Hepatocyte (in vitro differentiated cells): ENCODE measurements around the gene PSMG4. TPM values are rescaled to one million over a fixed set of nuclear protein-coding genes. Genes with fewer than 3 reads are reported as not detected.

Source experiments
- DNase-seq: peaks from one replicate; pipeline ENCODE4 v3.0.0-alpha.2; 2016; ENCODE audit warnings: low spot score
- H2AFZ ChIP-seq: fragments of 200-600 bp; sonication (generic); 2 replicates; pipeline ENCODE4 v1.6.0; 2016; ENCODE audit warnings: antibody characterized with exemption, mild to moderate bottlenecking
- H3K27ac ChIP-seq: fragments of 200-600 bp; sonication (generic); 2 replicates; pipeline ENCODE4 v1.5.1; 2016; ENCODE audit warnings: mild to moderate bottlenecking
- H3K27me3 ChIP-seq: fragments of 200-600 bp; sonication (generic); 2 replicates; pipeline ENCODE4 v1.6.1; 2016
- H3K36me3 ChIP-seq: fragments of 200-600 bp; sonication (generic); replicated peaks from 2 replicates; pipeline ENCODE4 v1.5.1; 2016; ENCODE audit warnings: low read depth; ENCODE audit not compliant: insufficient read depth
- H3K4me1 ChIP-seq: fragments of 200-600 bp; sonication (generic); 2 replicates; pipeline ENCODE4 v1.5.1; 2016; ENCODE audit warnings: mild to moderate bottlenecking, moderate library complexity; ENCODE audit not compliant: insufficient read depth
- H3K4me2 ChIP-seq: fragments of 200-600 bp; sonication (generic); 2 replicates; pipeline ENCODE4 v1.6.0; 2016
- H3K4me3 ChIP-seq: fragments of 200-600 bp; sonication (generic); 2 replicates; pipeline ENCODE4 v1.5.1; 2016; ENCODE audit warnings: mild to moderate bottlenecking
- H3K79me2 ChIP-seq: fragments of 200-600 bp; sonication (generic); 2 replicates; pipeline ENCODE4 v1.6.0; 2017; ENCODE audit warnings: mild to moderate bottlenecking
- H3K9me2 ChIP-seq: fragments of 200-600 bp; sonication (generic); replicated peaks from 2 replicates; pipeline ENCODE4 v1.6.0; 2017; ENCODE audit warnings: mild to moderate bottlenecking; ENCODE audit not compliant: insufficient read depth
- H3K9me3 ChIP-seq: fragments of 200-600 bp; sonication (generic); 2 replicates; pipeline ENCODE4 v1.5.1; 2016; ENCODE audit warnings: low read depth, mild to moderate bottlenecking
- H4K20me1 ChIP-seq: fragments of 200-600 bp; sonication (generic); 2 replicates; pipeline ENCODE4 v1.6.0; 2016; ENCODE audit warnings: mild to moderate bottlenecking; ENCODE audit not compliant: insufficient read depth, poor library complexity, severe bottlenecking
- EZH2 ChIP-seq: fragments of 200-600 bp; sonication (generic); IDR thresholded peaks from 2 replicates; pipeline ENCODE4 v1.6.1; 2016; ENCODE audit warnings: antibody characterized with exemption, mild to moderate bottlenecking, borderline replicate concordance
- EZH2phosphoT487 ChIP-seq: fragments of 200-600 bp; sonication (generic); IDR thresholded peaks from one replicate; pipeline ENCODE4 v1.6.1; 2018; ENCODE audit warnings: antibody characterized with exemption, mild to moderate bottlenecking, low read depth, moderate library complexity; ENCODE audit not compliant: unreplicated experiment, severe bottlenecking
- WGBS: methylation state at CpG from one replicate; pipeline ENCODE4 v1.1.6; 2016; ENCODE audit warnings: low lambda C conversion rate; ENCODE audit errors: missing lambda C conversion rate; 5-methylcytosine and 5-hydroxymethylcytosine counted together
- polyA plus RNA-seq: library from polyadenylated mRNA; unstranded; fragments of >200 nt; fragmentation: Nextera tagmentation; extraction: Ambion mirVana; gene quantifications from 2 replicates; pipeline ENCODE4 v1.2.1, GENCODE V29; 2016
- total RNA-seq: library from RNA; depleted of rRNA; stranded (reverse); fragments of >200 nt; gene quantifications from 2 replicates; pipeline ENCODE4 v1.2.3, GENCODE V29; 2014
- TF ChIP-seq, protein P1 (sequence below): fragments of 200-600 bp; sonication (generic); IDR thresholded peaks from 2 replicates; pipeline ENCODE4 v1.5.1; 2016; ENCODE audit warnings: antibody characterized with exemption, mild to moderate bottlenecking; ENCODE audit not compliant: poor library complexity

Gene PSMG4
- total and polyA plus RNA-seq, 2 experiments from 2014 or later, result 15.5 to 26.4 TPM

DNA sequence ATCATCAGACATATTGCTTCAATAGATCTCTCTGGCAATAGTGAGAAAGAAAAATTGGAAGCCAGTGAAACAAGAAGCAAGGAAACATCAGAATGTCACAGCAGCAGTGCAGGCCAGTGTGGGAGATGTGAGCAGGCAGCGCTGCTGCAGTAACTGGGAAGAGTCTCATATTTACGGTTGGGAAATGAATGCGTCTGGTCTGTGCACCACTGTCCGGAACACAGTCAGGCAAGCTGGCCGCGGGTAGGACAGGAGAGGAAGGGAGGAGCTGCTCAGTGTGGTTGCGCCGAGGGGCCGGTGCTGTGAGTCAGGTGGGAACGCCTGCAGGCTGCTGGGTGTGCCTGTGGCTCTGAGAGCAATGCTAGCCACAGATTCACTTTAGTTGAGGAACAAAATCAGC lies 6.4 kb upstream of the PSMG4 start:
- no peak for DNase-seq
- no peak for TF ChIP-seq EZH2phosphoT487
- TF ChIP-seq, protein P1, sequence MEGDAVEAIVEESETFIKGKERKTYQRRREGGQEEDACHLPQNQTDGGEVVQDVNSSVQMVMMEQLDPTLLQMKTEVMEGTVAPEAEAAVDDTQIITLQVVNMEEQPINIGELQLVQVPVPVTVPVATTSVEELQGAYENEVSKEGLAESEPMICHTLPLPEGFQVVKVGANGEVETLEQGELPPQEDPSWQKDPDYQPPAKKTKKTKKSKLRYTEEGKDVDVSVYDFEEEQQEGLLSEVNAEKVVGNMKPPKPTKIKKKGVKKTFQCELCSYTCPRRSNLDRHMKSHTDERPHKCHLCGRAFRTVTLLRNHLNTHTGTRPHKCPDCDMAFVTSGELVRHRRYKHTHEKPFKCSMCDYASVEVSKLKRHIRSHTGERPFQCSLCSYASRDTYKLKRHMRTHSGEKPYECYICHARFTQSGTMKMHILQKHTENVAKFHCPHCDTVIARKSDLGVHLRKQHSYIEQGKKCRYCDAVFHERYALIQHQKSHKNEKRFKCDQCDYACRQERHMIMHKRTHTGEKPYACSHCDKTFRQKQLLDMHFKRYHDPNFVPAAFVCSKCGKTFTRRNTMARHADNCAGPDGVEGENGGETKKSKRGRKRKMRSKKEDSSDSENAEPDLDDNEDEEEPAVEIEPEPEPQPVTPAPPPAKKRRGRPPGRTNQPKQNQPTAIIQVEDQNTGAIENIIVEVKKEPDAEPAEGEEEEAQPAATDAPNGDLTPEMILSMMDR, result no peak
- no peak for TF ChIP-seq EZH2
- no peaks in the 10 kb centered on the region for H3K9me2 ChIP-seq
- H3K27ac ChIP-seq, result no peak overlapping the region
- WGBS, result 86% methylated on average over 10 of the region's 10 CpGs
- H3K79me2 ChIP-seq, result no peaks in the 10 kb centered on the region
- H3K9me3 ChIP-seq, result no peaks in the 10 kb centered on the region
- no peak overlapping the region for H3K4me2 ChIP-seq
- H3K4me1 ChIP-seq, result peaks cover 14% of the 10 kb centered on the region
- H3K36me3 ChIP-seq, result no peaks in the 10 kb centered on the region
- no peak overlapping the region for H2AFZ ChIP-seq
- H3K4me3 ChIP-seq, result no peak overlapping the region
- no peaks in the 10 kb centered on the region for H4K20me1 ChIP-seq
- no peaks in the 10 kb centered on the region for H3K27me3 ChIP-seq

- Histone ChIP-seq H3K27me3 (no peaks in the 10 kb centered on the region), H3K4me3 (no peak overlapping the region), H3K27ac (no peak overlapping the region)
These were observed 5.7 kb upstream of the PSMG4 start for GRCh38 chr6:3252861-3253596.

GRCh38 chr6:3253597-3253961 lies 5.2 kb upstream of the PSMG4 start:
- no peaks in the 10 kb centered on the region for H3K36me3 ChIP-seq

More at GRCh38 chr6:3252861-3253596, 5.7 kb upstream of the PSMG4 start:
- Histone ChIP-seq H3K36me3 (no peaks in the 10 kb centered on the region), H4K20me1 (no peaks in the 10 kb centered on the region), H3K9me3 (no peaks in the 10 kb centered on the region), H2AFZ (no peak overlapping the region), H3K4me1 (peaks cover 12% of the 10 kb centered on the region), H3K4me2 (no peak overlapping the region), H3K9me2 (no peaks in the 10 kb centered on the region), H3K79me2 (no peaks in the 10 kb centered on the region)
- WGBS, result 93% methylated on average over 22 of the region's 22 CpGs
- DNase-seq, result no peak
- TF ChIP-seq, protein P1, result no peak
- TF ChIP-seq EZH2phosphoT487 (no peak), EZH2 (no peak)

More at GRCh38 chr6:3253597-3253961, 5.2 kb upstream of the PSMG4 start:
- Histone ChIP-seq H2AFZ (no peak overlapping the region), H3K27ac (no peak overlapping the region), H3K9me3 (no peaks in the 10 kb centered on the region), H3K9me2 (no peaks in the 10 kb centered on the region), H3K4me3 (no peak overlapping the region), H3K4me2 (no peak overlapping the region), H3K79me2 (no peaks in the 10 kb centered on the region), H3K4me1 (peaks cover 6% of the 10 kb centered on the region), H4K20me1 (no peaks in the 10 kb centered on the region), H3K27me3 (no peaks in the 10 kb centered on the region)
- TF ChIP-seq EZH2phosphoT487 (no peak), EZH2 (no peak)
- TF ChIP-seq, protein P1, result no peak
- DNase-seq, result no peak
- WGBS, result 97% methylated on average over 20 of the region's 40 CpGs
